NCI-H82 (cell line): ENCODE data around the gene PDIA4.
A peak's percentile ranks its signal among the peaks of the same experiment; 100 is the strongest.
"Not testable (repeated sequence)": the region's sequence is repeated elsewhere in the genome, so short reads cannot be mapped to it uniquely, and the experiment has no call there.

ENCODE experiments used
- DNase-seq: peaks from one replicate; lab custom pipeline; 2025; lab: John Stamatoyannopoulos, UW

PDIA4 gene

DNA sequence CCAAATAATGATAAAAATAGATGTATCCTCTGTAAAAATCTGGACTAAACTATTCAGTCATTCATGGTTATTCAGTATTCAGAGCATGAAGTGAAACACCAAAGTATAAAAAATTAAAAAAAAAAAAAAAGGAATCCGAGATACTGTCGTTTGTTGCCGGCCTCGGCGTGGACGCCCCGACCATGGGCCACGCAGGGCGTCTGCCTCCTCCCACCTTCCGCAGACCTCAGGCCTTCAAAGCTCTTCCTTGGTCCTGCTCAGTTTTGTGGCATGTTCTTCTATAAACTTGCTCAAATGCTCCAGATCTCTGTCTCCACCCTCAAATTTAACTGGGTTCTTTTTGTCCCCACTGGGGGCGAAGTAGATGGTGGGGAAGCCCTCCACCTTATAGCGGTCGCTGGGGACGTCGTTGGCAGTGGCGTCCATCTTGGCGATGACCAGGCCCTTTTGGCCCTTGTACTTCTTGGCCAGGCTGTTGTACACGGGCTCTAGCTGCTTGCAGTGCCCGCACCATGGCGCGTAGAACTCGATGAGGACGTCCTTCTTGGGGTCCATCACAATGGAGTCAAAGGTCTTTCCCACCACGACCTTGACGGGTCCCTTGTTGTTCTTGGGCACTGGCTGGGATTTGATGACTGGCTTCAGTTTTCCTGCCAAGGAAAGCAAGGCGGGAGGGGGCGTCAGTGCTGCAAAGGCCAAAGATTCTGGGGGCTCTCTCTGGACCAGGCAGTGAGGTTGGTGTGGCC is 24.6 kb downstream of the PDIA4 start:
- DNase-seq = no peak

DNA sequence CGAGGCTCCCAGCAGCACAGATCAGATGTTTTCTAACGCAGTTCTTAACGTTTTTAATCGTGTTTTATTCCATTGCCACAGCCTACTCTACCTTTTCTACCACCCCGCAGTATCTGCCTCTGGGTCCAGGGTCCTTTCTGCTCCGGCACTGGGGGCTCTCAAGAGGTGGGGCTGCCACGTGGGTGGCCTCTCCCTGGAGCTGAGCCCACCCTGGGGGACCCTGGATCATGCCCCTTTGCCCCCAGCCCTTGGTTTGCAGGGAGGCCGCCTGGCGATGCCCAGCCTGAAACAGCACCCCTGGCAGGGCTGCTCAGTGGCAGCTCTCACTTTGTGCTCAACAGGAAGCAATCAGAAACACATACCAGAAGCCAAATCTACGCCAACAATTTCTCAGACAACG is 25.3 kb downstream of the PDIA4 start:
- DNase-seq = no peak

DNA sequence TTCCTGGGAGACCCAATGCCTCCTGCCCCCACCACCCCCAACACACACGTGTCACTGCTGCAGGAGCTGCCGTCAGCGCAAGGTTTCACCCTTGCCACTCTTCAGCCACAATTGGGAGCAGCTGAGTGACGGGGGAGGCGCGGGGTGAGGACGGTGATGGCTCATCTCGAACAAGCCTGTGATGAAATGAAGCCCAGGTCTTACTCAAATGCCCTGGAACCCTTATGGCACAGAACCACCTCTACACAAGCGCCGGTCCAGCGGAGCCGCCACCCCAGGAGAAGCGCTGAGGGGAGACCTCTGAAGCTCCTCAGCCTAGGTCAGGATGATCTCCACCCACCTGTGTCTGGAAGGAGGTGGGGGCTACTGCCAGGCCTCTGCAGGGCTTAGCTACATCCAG is 25.7 kb downstream of the PDIA4 start:
- no peak for DNase-seq

DNA sequence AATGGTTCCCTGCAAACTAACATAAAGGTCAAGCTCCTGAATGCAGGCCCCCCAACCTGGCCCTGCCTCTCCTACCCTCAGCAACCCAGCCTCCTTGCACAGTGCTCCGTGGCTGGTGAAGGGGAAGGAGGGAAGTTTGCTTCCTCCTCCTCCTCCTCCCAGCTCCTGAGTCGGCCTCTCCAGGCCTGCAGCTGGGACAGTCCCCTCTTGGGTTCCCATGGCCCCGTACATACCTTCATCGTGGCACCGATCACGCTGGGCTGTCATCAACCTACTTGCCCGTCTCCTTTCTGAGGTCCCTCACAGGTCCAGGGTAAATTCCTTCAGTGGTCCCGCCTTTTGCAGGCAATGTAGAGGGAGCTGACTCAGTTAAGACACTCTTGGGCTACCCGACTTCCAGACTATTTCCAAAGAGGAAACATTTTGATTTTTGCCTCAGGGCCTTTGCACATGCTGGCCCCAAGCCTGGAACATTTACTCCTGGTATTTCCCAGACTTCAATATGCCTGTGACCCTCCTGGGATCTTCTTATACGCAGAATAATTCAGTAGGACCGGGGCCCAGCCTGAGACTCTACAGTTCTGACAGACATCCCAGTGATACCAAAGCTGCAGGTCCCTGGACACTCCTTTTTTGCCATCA is 26.8 kb downstream of the PDIA4 start:
- DNase-seq = no peak

DNA sequence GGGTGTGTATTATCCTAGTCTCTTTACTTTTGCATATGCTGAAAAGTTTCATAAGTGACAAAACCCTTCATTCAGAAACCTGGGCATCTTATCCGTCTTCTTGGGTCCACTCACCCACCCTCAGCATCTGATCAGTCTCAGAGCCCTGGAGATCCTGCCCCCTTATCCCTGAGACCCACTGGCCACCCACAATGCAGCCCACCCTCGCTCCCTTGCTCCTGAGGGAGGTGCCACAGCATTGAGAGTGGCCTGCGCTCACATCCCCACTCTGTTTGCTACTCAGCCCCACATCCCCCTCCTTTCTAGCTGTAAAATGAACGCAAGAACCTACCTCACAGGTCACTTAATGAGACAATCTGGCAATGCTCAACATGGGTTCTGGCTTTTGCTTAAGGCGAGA is 27.3 kb downstream of the PDIA4 start:
- DNase-seq = no peak

DNA sequence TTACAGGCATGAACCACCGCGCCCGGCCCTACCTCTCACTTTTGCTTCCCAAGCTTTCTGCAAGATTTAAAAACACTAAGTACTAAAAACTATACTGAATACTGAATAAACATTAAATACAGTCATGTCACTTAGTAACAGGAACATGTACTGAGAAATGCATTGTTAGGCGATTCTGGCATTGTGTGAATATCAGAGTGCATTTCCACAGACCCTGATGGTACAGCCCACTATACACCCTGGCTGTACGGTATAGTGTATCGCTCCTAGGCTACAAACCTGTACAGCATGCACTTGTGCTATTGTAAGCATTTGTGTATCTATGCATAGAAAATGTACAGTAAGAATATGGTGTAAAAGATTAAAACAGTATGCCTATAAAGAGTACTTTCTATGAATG is 29.1 kb downstream of the PDIA4 start:
- DNase-seq = no peak

DNA sequence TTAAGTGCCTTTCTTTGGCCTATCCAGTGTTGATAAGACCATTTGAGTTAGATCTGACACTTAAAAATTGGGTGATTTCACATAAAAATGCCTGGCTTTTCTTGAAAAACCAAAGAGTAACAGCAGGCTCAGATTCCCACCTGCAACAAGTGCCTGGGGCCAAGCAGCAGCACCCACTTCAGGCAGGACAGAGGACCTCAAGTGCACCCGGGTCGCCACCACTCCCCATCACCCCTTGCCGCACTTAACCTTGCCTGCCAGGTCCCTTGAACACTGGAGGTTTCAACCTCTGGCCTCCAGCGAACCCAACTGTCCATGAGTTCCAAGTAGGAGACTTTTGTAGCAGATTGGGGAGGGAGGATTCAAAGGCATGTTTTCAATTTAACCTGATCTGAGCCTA is 30.8 kb downstream of the PDIA4 start:
- DNase-seq = no peak

DNA sequence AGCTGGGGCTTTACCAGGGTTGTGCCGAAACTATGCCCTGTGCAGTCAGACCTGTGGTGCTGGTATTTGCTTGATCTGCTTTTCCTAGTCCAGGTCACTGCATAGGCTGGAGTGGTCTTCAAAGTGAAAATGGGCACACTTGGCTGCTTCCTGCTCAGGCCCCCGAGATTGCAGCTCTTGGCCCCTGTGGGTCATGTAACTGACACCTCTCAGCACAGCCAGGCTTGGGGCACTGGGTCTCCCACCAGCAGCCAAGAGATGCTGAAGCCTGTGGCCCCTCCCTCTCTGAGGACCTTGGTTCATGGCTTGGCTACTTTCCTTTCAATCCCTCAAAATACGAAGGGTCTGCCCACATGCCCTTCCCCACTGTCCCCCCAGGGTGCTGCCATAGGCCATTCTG is 33.7 kb downstream of the PDIA4 start:
- DNase-seq = no peak

DNA sequence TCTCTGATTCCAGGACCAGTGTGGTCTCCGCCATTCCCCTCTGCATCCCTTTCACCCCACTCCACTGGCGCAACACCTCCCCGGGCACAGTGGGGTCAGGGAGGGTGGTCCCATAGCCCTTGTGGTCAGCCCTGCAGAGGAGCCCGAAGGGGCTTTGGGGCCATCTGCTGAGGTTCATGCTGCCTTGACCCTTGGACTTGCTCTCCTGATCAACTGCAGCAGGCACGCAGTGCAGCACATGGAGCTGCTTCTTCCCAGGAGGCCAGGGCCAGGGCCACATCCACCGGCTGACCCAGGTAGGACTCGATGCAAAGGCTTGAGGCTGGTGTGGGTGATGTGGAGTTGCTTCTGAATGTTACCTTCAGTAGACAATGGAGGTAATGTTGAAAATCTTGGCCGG is 35.1 kb downstream of the PDIA4 start:
- DNase-seq = no peak

DNA sequence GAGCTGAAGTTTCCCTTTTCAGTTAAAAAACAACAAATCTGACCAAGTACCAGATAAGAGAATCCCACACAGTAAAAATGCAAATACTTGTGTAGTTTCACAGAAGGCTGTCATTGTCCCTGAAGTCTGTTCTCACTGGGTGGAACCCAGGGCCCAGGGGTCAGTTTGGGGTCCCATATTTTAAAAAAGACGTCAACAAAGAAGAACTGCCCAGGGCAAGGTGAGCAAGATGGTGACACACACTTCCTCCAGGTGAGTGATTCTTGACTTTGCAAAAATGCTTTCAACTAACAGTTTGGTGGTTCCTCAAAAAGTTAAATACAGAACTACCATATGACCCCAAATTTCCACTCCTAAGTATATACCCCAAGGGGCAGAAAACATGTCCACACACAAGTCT is 36.8 kb downstream of the PDIA4 start:
- DNase-seq = no peak

DNA sequence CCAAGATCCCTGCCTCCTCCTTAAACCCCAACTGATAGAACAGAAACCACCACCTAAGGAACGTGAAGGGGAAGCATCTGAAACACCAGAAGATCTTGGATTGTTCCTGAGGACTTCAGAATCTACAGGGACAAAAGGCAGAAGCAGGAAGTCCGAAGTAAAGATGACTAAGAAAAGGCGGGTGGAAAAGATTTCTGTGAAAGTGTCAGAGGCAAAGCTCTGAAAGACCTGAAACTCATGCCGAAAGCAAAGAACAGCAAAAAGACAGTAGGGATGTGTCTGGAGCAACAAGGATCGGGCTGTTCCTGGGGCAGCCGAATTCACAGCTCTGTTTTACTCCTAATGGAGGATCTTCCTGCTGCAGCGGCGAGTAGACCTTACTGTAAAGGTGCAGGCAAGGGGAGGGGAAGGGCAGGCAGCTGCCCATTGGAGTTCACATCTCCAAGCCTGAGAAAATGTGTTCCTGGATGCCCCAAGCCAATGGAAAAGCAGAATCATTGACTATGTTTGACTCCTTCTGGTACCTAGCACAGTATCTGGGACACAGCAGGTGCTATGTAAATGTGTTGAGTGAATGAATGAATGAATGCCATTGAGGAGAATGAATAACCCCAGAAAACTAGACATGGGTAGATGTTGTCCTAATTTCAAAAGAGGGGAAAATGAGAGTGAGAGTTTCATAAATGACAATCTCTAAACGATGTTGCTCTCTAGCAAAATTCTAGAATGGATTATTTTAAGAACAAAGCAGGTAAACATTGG is 40.4 kb downstream of the PDIA4 start:
- DNase-seq = peak; percentile 49

DNA sequence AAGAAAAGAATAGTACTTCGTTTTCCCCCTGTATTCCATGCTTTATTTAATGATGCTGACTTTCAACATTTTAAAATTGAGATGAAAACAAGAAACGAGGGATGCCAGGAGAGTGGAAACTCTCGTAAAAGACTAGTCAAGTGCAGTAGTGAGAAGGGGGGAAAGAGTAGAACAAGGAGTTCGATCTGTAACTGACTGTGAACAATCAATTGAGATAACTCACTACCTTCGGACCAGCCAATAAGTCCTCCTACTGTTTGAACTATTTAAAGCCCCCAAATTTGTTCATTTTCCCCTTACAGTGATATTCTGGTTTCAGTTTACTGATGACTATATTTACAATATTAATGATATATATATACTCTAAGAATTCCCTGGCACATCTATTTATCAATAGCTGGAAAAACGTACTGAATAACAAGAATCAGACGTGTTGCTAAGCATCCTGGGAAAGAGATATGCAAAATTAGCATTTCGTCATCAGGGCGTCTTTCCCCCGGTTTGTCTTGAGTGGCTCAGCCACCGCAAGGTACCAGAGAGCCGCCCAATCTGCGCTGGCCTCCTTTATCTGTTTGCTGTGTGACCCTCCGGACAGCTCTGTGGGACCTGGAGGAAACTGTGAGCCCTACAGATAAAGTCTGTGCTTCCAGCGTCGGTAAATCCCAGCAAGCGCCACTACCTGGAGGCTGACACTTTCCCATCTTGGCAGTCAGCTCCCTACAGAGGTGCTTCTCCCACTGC is 41.1 kb downstream of the PDIA4 start:
- DNase-seq = peak; percentile 97

DNA sequence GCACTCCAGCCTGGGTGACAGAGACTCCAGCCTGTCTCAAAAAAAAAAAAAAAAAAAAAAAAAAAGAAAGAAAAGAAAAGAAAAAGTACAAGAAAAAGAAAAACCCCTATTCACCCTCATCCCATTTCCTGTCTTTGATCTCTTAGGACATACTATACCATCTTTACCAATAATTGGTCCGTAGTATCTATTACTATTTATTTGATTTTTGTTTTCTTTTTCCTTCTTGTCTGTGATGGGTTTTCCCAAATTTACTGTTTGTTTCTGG is 41.6 kb downstream of the PDIA4 start:
- no peak for DNase-seq

DNA sequence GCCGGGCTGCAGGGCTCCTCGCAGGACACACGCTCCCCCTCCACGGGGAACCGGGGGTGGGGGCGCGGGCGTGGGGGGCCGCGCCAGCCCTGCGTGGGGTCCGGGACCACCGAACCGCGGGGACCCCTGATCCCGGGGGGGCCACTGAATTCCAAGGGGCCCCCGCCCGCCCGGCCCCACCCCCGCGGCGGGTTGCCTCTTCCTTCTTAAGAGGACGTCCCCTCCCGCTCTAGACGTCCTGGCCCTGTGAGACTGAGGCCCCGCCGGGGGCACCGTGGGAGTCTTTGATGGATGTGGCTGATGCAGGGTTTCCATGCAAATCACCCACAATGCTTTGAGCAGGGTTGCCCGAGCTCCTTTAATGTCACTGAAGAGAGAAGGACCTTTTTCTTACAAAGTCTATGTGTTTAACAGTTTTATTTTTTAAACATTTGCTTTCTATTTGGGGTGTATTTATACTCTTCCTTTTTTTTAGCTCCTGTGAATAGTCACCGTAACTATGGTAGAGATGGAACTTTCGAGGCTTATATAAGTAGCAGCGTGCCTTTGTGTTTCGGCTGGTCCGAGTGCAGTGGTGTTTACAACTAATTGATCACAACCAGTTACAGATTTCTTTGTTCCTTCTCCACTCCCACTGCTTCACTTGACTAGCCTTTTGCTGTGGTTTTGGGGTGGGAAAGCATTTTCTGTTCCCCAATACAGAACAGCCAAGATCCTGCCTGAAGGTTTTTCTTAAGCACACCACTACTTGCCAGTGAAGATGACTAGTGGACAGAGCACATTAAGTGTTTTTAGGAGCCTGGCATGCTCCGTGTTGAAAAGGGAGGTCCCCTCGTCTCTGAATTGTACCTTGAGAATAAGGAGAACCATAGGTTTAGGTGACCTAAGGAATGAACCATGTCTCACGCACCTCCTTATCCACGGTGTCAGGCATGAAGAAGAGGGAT is 44.8 kb downstream of the PDIA4 start:
- peak; percentile 97 for DNase-seq

DNA sequence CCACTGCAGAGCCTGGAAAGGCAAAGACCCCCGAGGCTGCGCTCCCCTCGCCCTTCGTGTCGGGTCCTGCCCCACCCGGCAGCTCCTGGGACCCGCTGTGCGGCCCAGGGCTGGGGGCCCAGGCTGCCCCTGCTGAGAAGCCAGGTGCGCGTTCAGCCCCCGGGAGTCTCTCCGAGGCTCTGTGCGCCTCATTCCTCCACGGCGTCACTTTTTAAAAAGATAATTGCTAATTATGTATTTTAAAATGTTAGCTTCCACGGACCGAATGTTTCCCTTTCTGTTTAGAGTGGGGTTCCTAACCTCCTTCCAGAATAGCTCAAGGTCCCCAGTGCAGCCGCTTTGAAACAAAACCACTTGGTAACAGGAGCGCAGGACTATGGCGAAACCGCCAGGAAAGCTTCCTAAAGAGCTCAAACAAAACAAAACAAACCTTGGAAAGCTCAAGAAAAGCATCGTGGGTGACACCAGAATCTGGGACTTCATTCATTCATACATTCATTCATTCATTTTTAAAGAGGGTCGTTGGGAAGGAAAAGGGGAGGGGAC is 45.6 kb downstream of the PDIA4 start:
- DNase-seq = peak; percentile 60

DNA sequence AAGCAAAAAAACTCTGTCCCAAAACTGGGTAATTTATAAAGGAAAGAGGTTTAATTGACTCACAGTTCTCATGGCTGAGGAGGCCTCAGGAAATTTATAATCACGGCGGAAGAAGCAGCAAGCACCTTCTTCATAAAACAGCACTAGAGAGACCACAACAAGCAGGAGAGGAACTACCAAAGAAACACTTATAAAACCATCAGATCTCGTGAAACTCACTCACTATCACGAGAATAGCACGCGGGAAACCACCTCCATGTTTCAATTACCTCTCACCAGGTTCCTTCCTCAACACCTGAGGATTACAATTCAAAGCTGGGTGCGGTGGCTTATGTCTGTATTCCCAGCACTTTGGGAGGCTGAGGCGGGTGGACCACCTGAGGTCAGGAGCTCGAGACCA is 48.5 kb downstream of the PDIA4 start:
- no peak for DNase-seq

DNA sequence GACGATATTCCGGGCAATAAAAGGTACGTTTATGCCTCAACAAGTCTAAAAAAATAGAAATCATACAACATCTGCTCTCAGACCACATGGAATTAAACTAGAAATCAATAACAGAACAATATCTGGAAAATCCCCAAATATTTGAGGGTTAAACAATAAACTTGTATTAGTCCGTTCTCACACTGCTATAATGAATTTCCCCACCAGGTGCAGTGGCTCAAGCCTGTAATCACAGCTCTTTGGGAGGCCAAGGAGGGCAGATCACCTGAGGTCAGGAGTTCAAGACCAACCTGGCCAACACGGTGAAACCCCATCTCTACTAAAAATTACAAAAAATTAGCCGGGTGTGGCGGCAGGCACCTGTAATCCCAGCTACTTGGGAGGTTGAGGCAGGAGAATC is 49.2 kb downstream of the PDIA4 start:
- DNase-seq = not testable (repeated sequence)

DNA sequence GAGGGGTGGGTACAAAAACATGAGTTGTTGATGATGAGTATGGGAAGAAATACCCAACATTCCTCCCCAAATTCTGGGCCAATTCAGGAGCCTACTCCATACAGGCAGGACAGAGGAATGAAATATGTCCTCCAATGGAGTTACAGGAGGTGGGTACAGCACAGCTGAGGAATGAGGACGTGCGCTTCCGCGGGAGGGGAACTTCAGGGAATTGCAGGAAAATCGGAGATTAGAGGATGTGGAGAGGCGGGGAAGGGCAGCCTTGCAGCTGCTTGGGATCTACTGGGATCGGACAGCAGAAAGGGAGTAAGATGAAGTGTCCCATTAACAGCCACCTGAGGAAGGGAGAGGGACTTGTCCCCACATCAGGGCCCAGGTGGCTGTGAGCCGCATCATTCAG is 50.2 kb downstream of the PDIA4 start:
- no peak for DNase-seq

DNA sequence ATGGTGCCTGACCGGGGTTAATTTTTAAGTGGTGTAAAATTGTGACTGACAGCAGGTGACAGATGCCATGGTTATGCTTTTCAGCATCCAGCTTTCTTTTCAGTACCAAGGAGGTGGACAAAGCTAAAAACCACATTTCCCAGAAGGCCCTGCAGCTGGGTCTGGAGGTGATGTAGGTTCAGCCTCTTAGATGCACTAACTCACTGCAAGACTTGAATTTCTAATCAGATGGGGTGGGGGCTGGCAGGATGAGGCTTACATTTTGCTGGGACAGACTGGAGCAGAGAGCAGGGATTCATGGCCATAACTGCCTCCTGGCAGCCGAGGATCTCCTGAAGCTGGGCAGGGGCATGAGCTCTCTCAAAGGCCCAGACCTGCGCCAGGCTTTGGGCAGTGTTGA is 52.4 kb downstream of the PDIA4 start:
- peak; percentile 32 for DNase-seq

DNA sequence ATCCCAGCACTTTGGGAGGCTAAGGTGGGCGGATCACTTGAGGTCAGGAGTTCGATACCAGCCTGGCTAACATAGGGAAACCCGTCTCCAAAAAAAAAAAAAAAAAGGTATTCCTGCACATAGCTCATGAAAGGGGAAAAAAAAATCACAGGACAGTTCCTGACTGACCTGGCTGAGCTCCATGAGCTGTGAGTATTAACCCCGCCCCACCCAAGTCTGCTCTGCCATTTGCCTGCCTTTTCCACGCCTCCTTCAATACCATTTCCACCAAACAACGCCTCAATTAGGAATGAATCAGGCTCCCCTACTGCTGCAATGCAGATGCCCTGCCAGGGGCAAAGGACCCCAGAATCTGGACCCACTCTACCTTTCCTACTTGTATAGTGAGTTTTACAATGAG is 55.0 kb downstream of the PDIA4 start:
- no peak for DNase-seq

DNA sequence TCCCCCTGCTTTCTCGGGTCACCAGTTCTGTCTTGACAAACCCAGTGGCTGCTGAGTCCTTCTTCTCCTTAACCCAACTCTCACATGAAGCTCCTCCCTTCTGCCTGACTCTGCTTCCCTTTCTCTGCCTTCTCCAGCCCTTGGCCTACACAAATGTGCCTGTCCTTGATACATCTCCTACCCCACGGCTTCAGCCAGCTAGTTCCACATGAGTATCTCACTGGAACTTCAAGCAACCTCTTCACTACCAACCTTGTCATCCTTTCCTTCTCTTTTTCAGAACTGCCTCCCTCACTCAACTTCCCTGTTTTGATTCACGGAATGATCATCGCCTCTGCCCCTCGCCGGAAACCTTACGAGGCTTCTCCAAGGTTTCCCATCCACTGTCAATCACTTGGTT is 55.9 kb downstream of the PDIA4 start:
- DNase-seq = no peak
